Measurements from ENCODE around the gene ZFP82. TPM values are rescaled to one million over a fixed set of nuclear protein-coding genes. Genes with fewer than 3 reads are reported as not detected.

The ZFP82 gene
- total RNA-seq, 1 experiment from 2014 or later: not detected

- H3K27ac ChIP-seq (ENCODE audit: low read depth, low read length): no peak overlapping the region
- BruUV-seq (replicated peaks): no TSS peak
- ATAC-seq (no peak), DNase-seq (ENCODE audit: low read depth, low spot score) (no peak)
- CTCF ChIA-PET: no interaction called here
- H3K27me3 ChIP-seq (ENCODE audit: insufficient read depth, low read length): no peaks in the 10 kb centered on the region
- no peaks in the 10 kb centered on the region for H3K36me3 ChIP-seq (ENCODE audit: control insufficient read depth in 1 of 2, insufficient read depth in 2 of 2, low read length in 2 of 2)
- no peaks in the 10 kb centered on the region for H3K9me2 ChIP-seq (ENCODE audit: insufficient read depth)
- no peaks in the 10 kb centered on the region for H3K79me2 ChIP-seq (ENCODE audit: insufficient read depth, low read length)
- H3K9me3 ChIP-seq (ENCODE audit: control insufficient read depth in 1 of 2, insufficient read depth in 1 of 2, low read depth in 1 of 2, low read length in 2 of 2): peaks cover 0 to 10% of the 10 kb centered on the region in 2 experiments; a peak in 2 of 4 replicates
- no peaks in the 10 kb centered on the region for H4K20me1 ChIP-seq (ENCODE audit: insufficient read depth)
- POLR2A ChIA-PET: no interaction called here
- no peak overlapping the region for H3K4me2 ChIP-seq (ENCODE audit: low read length)
- no peak overlapping the region for H3K9ac ChIP-seq (ENCODE audit: low read length)
- RAD21 ChIA-PET (ENCODE audit: low non-redundant PET in 1 of 2, low total read pairs in 2 of 2, uncharacterized antibody in 2 of 2, unreplicated experiment in 2 of 2): no interaction called here
- H3K4me1 ChIP-seq (ENCODE audit: control insufficient read depth in 1 of 2, insufficient read depth in 2 of 2, low read length in 2 of 2): no peaks in the 10 kb centered on the region
- intact Hi-C loops (cut with micrococcal nuclease): no loop called here
- no peak overlapping the region for H2AFZ ChIP-seq (ENCODE audit: low read depth, low read length, poor library complexity, severe bottlenecking)
- no peak overlapping the region for H3K4me3 ChIP-seq (replicated peaks in 1 of 2; ENCODE audit: low read depth in 1 of 2, low read length in 2 of 2)
- TF ChIP-seq JUND (IDR thresholded peaks at IDR 0.05) (no peak), ZFX (IDR thresholded peaks at IDR 0.05) (no peak), CBX3 (IDR thresholded peaks at IDR 0.05; ENCODE audit: low read depth) (no peak), SP1 (IDR thresholded peaks at IDR 0.05; ENCODE audit: low read depth) (no peak), TCF7L2 (IDR thresholded peaks at IDR 0.05; ENCODE audit: borderline replicate concordance, extremely low read depth, insufficient read depth, insufficient read length) (no peak), EGR1 (IDR thresholded peaks at IDR 0.05; ENCODE audit: low read depth) (no peak), ZNF274 (IDR thresholded peaks at IDR 0.05; ENCODE audit: low read depth, low read length) (no peak), SIN3A (IDR thresholded peaks at IDR 0.05; ENCODE audit: low read depth) (no peak), POLR2AphosphoS5 (IDR thresholded peaks at IDR 0.05; ENCODE audit: low read depth, low read length) (no peak), REST (IDR thresholded peaks at IDR 0.05; ENCODE audit: low read depth) (no peak), CEBPB (IDR thresholded peaks at IDR 0.05; ENCODE audit: low read depth) (no peak), EZH2 (IDR thresholded peaks at IDR 0.05) (no peak), FOSL1 (IDR thresholded peaks at IDR 0.05; ENCODE audit: low read depth) (no peak), ELF1 (IDR thresholded peaks at IDR 0.05; ENCODE audit: borderline replicate concordance, low read depth) (no peak), CTCF (IDR thresholded peaks at IDR 0.05 in 2 of 3, conservative IDR thresholded peaks at IDR 0.05 in 1 of 3; ENCODE audit: borderline replicate concordance in 1 of 3, insufficient read depth in 1 of 3, low read depth in 2 of 3, low read length in 2 of 3) (no peak)
Observed at GRCh38 chr19:36423925-36424324, 5.5 kb upstream of the ZFP82 start.
